B cell (primary cell): Measurements from ENCODE around the gene IL20RB. TPM values are rescaled to one million over a fixed set of nuclear protein-coding genes. Genes with fewer than 3 reads are reported as not detected.

Experiments
- ATAC-seq: fragments of 200-7000 bp; cut with Tn5 transposase; one replicate; pipeline ENCODE4 v1.10.0; 2021; ENCODE audit warnings: low read depth, mild to moderate bottlenecking, moderate number of reproducible peaks, moderate library complexity
- CTCF ChIA-PET: fragments of 350-600 bp; sonication (Branson Sonifier 250); formaldehyde crosslinking; loops from one replicate; lab custom pipeline; 2021; ENCODE audit warnings: antibody characterized with exemption, inconsistent platforms; lab: Charles Lee
- POLR2A ChIA-PET: fragments of 350-600 bp; sonication (Branson Sonifier 250); formaldehyde crosslinking; loops from one replicate; lab custom pipeline; 2021; ENCODE audit warnings: antibody characterized with exemption; lab: Charles Lee
- DNase-seq: peaks from one replicate; pipeline ENCODE4 v3.0.0; 2013
- H2AFZ ChIP-seq: 2 replicates; pipeline ENCODE4 v1.6.1; 2012; ENCODE audit warnings: mild to moderate bottlenecking, low read depth, low read length; ENCODE audit not compliant: insufficient read depth, poor library complexity, severe bottlenecking
- H3K27ac ChIP-seq, 2 donors: 1 replicate in 1 of 2; 2 replicates in 1 of 2; pipeline ENCODE4 v1.5.1; 2012 to 2013; ENCODE audit warnings: low read length in 2 of 2, mild to moderate bottlenecking in 2 of 2, moderate library complexity in 1 of 2
- H3K27me3 ChIP-seq, 4 experiments: fragments of 200-600 bp in 1 of 4; sonication (generic) in 1 of 4; replicated peaks in 1 of 4; 1 replicate in 2 of 4; 2 replicates in 2 of 4; pipeline versions ENCODE4 v1.6.1 to v1.7.0; 2013 to 2016; ENCODE audit warnings: low read length in 3 of 4, mild to moderate bottlenecking in 2 of 4, mixed read lengths in 1 of 4, moderate library complexity in 1 of 4; ENCODE audit not compliant: insufficient read depth in 4 of 4, control insufficient read depth in 3 of 4; ENCODE audit errors: control extremely low read depth in 1 of 4
- H3K36me3 ChIP-seq, 2 experiments: replicated peaks in 1 of 2; 1 replicate in 1 of 2; 2 replicates in 1 of 2; pipeline versions ENCODE4 v1.6.1 to v1.7.1; 2013; ENCODE audit warnings: low read length in 1 of 2; ENCODE audit not compliant: insufficient read depth in 2 of 2, control insufficient read depth in 1 of 2; ENCODE audit errors: control extremely low read depth in 1 of 2, extremely low read depth in 1 of 2
- H3K4me1 ChIP-seq, 2 donors: fragments of 200-600 bp in 1 of 2; sonication (generic) in 1 of 2; 1 replicate in 1 of 2; 2 replicates in 1 of 2; pipeline versions ENCODE4 v1.5.1 to v1.6.1; 2013 to 2017; ENCODE audit warnings: low read length in 2 of 2; ENCODE audit not compliant: control insufficient read depth in 2 of 2, insufficient read depth in 2 of 2
- H3K4me2 ChIP-seq: replicated peaks from 2 replicates; pipeline ENCODE3; 2012; ENCODE audit warnings: mild to moderate bottlenecking, low read depth, low read length; ENCODE audit not compliant: poor library complexity, severe bottlenecking
- H3K4me3 ChIP-seq, 5 experiments: fragments of 200-600 bp in 1 of 5; sonication (generic) in 1 of 5; 1 replicate in 3 of 5; 2 replicates in 2 of 5; pipeline versions ENCODE4 v1.5.1 to v1.7.0; 2011 to 2016; ENCODE audit warnings: low read length in 4 of 5, mild to moderate bottlenecking in 4 of 5, low read depth in 2 of 5, control low read depth in 1 of 5, moderate library complexity in 1 of 5; ENCODE audit not compliant: insufficient read depth in 1 of 5; ENCODE audit errors: control extremely low read depth in 1 of 5, extremely low read depth in 1 of 5
- H3K79me2 ChIP-seq: fragments of 200-600 bp; sonication (generic); one replicate; pipeline ENCODE4 v1.6.0; 2016; ENCODE audit warnings: low read length; ENCODE audit not compliant: control insufficient read depth, insufficient read depth
- H3K9ac ChIP-seq: fragments of 200-600 bp; sonication (generic); 2 replicates; pipeline ENCODE4 v1.6.1; 2017; ENCODE audit warnings: mild to moderate bottlenecking, low read length, moderate library complexity
- H3K9me3 ChIP-seq, 3 donors: one replicate each; pipeline versions ENCODE4 v1.6.1 to v1.7.1; 2013; ENCODE audit warnings: low read length in 2 of 3; ENCODE audit not compliant: control insufficient read depth in 2 of 3, insufficient read depth in 1 of 3; ENCODE audit errors: control extremely low read depth in 1 of 3
- H4K20me1 ChIP-seq: 2 replicates; pipeline ENCODE4 v1.6.0; 2012; ENCODE audit warnings: mild to moderate bottlenecking, low read length; ENCODE audit not compliant: insufficient read depth, control insufficient read depth, poor library complexity, severe bottlenecking
- H3K27ac Mint-ChIP-seq: one replicate; pipeline ENCODE4 v1.8.0; 2021; ENCODE audit warnings: mixed read lengths
- H3K27me3 Mint-ChIP-seq: one replicate; pipeline ENCODE4 v1.8.0; 2021; ENCODE audit warnings: mixed read lengths
- H3K4me1 Mint-ChIP-seq: one replicate; pipeline ENCODE4 v1.8.0; 2021; ENCODE audit warnings: mixed read lengths
- H3K4me3 Mint-ChIP-seq: one replicate; pipeline ENCODE4 v1.8.0; 2021; ENCODE audit warnings: mixed read lengths
- H3K9me3 Mint-ChIP-seq: one replicate; pipeline ENCODE4 v1.8.0; 2022; ENCODE audit warnings: mixed read lengths; ENCODE audit not compliant: insufficient read depth
- CTCF ChIP-seq: fragments of 200-600 bp; IDR thresholded peaks from one replicate; pipeline ENCODE4 v1.8.0; 2022; ENCODE audit warnings: antibody characterized with exemption, mild to moderate bottlenecking
- EZH2 ChIP-seq: IDR thresholded peaks from 2 replicates; pipeline ENCODE4 v1.6.1; 2012; ENCODE audit warnings: borderline replicate concordance, low read depth, mild to moderate bottlenecking, moderate library complexity, low read length; ENCODE audit not compliant: insufficient read depth, poor library complexity, severe bottlenecking
- WGBS: methylation state at CpG from one replicate; pipeline ENCODE4 v1.1.5; 2013; ENCODE audit warnings: missing lambda C conversion rate; ENCODE audit not compliant: insufficient coverage; 5-methylcytosine and 5-hydroxymethylcytosine counted together
- intact Hi-C: fragments of 100-400 bp; cut with micrococcal nuclease; formaldehyde crosslinking; loops from one replicate; pipeline ENCODE4 v1.10.0; 2022
- polyA plus RNA-seq: library from polyadenylated mRNA; depleted of rRNA; stranded (reverse); fragments of >200 nt; gene quantifications from 2 replicates; pipeline ENCODE4 v1.2.3, GENCODE V29; 2012
- total RNA-seq, 2 donors: library from RNA; stranded (reverse); fragments of 120-200 nt in 1 of 2; gene quantifications; 1 replicate in 1 of 2; 2 replicates in 1 of 2; pipeline versions ENCODE4 v1.2.3 to v1.2.4, GENCODE V29; 2013 to 2022

The IL20RB gene
- total and polyA plus RNA-seq, 2 donors (not counting 1 experiment from before 2014, with no cell fraction given): 0.22 to 0.84 TPM

DNA sequence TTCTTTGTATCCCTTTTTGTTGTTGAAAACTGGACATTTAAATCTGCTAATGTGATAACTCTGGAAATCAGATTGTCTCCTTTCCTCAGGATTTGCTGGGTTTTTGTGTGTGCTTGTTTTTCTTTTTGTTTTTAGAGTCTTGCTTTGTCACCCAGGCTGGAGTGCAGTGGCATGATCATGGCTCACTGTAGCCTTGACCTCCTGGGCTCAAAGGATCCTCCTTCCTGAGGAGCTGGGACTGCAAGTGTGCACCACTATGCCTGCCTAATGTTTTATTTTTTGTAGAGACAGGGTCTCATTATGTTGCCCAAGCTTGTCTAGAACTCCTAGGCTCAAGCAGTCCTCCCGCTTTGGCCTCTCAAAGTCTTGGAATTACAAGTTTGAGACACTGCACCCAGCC, 44.6 kb upstream of the IL20RB start:
- Histone ChIP-seq H4K20me1 (peaks cover 54% of the 10 kb centered on the region), H3K27me3 (no peaks in the 10 kb centered on the region), H3K27ac (no peak overlapping the region), H3K4me3 (no peak overlapping the region), H3K36me3 (peaks cover 0 to 3% of the 10 kb centered on the region in 2 experiments), H3K9ac (no peak overlapping the region), H3K4me1 (peaks cover 16 to 25% of the 10 kb centered on the region in 2 donors), H3K9me3 (peaks cover 0 to 3% (median 0%) of the 10 kb centered on the region in 3 donors), H2AFZ (no peak overlapping the region), H3K4me2 (no peak overlapping the region), H3K79me2 (peaks cover 96% of the 10 kb centered on the region)
- ATAC-seq (no peak), DNase-seq (no peak)
- ChIA-PET POLR2A (no interaction called here), CTCF (no interaction called here)
- Mint-ChIP-seq H3K27ac (no peak overlapping the region), H3K4me1 (peaks cover 69% of the 10 kb centered on the region), H3K4me3 (peak overlapping the region; percentile 9), H3K9me3 (no peaks in the 10 kb centered on the region), H3K27me3 (no peaks in the 10 kb centered on the region)
- 100% methylated on average over 1 of the region's 1 CpG for WGBS
- intact Hi-C loops: no loop called here
- TF ChIP-seq CTCF (no peak), EZH2 (no peak)

DNA sequence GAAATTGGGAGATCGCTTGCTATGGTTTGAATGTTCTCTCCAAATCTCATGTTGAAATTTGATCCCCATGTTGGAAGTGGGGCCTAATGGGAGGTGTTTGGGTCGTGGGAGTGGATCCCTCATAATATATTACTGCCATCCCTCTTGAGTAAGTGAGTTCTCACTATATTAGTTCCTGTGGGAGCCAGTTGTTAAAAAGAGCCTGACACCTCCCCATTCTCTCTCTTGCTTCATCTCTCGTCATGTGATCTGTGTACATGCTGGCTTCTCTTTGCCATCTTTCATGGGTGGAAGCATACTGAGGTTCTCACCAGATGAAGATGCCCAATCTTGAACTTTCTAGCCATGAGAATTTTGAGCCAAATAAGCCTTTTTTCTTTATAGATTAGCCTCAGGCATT, 43.0 kb upstream of the IL20RB start:
- DNase-seq: no peak
- Histone ChIP-seq H2AFZ (no peak overlapping the region), H3K27me3 (no peaks in the 10 kb centered on the region), H4K20me1 (peaks cover 53% of the 10 kb centered on the region), H3K4me1 (peaks cover 6 to 18% of the 10 kb centered on the region in 2 donors), H3K4me2 (no peak overlapping the region), H3K4me3 (no peak overlapping the region), H3K27ac (no peak overlapping the region), H3K79me2 (peaks cover 98% of the 10 kb centered on the region), H3K9me3 (peaks cover 0 to 3% (median 0%) of the 10 kb centered on the region in 3 donors), H3K9ac (no peak overlapping the region), H3K36me3 (peaks cover 0 to 3% of the 10 kb centered on the region in 2 experiments)
- Mint-ChIP-seq H3K4me1 (peaks cover 64% of the 10 kb centered on the region), H3K27ac (no peak overlapping the region), H3K27me3 (no peaks in the 10 kb centered on the region), H3K4me3 (no peak overlapping the region), H3K9me3 (no peaks in the 10 kb centered on the region)
- TF ChIP-seq EZH2 (no peak), CTCF (no peak)
- no peak for ATAC-seq
- WGBS: no CpG with 5 or more reads among the region's 3 CpGs
- CTCF ChIA-PET: no interaction called here
- POLR2A ChIA-PET: no interaction called here
- intact Hi-C loops: no loop called here
